GM21390 (cell line): ENCODE data around the gene NCK2.

Experiments
- ATAC-seq: cut with Tn5 transposase; IDR thresholded peaks from one replicate; pipeline ENCODE4 v1.9.1; 2021; ENCODE audit not compliant: unreplicated experiment

The NCK2 gene

GRCh38 chr2:105917226-105917625, 172.5 kb downstream of the NCK2 start:
- ATAC-seq, result no peak

- ATAC-seq, result no peak
Measured at GRCh38 chr2:105917688-105918087, 173.0 kb downstream of the NCK2 start.

DNA sequence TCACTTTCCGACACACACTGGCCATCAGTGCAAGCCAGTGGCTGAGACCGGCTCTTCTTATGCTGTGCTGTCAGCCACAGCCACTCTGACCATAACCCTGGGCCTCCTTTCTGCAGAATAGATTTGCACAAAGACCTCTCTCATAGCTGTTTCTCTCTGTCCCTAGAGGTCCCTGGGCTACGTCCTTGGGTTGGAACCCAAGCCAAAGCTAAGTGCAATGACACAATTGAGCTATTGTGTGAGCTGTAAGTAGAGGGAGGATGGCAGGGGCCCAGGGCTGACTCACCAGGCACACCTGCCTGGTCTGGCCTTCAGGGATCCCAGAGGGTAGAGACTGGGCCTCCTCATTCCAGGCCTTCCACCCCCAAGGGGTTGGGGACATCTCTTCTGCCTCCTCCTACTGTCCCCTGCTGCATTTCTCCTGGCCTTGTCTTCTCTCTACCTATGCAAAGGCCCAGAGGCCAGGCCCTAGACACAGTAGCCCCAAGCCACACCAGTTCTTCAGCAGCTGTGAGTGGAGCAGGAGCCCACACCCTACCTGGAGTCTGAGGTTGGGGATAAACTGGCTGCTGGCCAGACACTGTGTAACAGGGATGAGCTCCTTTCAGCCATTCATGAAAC, 174.6 kb downstream of the NCK2 start:
- no peak for ATAC-seq

GRCh38 chr2:105919826-105920225, 175.1 kb downstream of the NCK2 start:
- ATAC-seq, result no peak

DNA sequence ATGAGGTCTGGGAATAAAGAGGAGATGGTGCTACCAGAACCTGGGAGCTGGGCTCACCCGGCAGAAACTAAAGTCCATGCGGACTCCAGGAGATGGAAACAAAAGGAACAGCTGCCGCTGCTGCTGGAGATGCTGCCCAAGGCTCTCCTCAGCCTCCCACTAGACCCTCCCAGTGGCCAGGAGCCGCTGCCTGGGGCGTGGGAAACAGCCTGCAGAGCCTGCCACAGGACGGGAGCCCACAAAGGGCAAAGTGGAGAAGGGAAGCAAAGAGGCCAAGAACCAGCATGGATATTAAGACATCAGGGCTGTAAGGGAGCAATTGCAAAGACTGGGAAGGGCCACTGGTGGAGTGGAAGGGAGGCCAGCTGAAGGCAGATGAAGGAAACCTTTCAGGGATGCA, 179.6 kb downstream of the NCK2 start:
- ATAC-seq, result no peak

DNA sequence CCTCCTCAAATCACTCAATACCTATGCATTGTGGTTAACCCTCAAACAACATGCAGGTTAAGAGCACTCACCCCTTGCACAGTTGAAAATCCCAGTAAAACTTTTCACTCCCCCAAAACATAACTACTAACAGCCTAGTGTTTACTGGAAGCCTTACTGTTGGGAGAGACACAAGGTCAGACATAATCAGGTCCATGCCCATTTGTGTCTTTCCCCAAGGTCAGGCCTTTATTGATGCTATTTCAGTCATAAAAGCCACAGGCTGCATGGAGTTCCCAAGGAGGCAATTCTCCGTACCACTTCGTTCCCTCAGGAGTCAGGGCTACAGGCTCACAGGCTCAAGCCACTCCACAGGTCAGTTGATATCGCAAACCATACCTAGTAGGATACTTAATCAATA, 180.2 kb downstream of the NCK2 start:
- no peak for ATAC-seq

GRCh38 chr2:105925390-105925789, 180.7 kb downstream of the NCK2 start:
- no peak for ATAC-seq

- no peak for ATAC-seq
Measured at GRCh38 chr2:105926960-105927678, 182.4 kb downstream of the NCK2 start.

GRCh38 chr2:105928086-105928485, 183.4 kb downstream of the NCK2 start:
- ATAC-seq, result no peak

DNA sequence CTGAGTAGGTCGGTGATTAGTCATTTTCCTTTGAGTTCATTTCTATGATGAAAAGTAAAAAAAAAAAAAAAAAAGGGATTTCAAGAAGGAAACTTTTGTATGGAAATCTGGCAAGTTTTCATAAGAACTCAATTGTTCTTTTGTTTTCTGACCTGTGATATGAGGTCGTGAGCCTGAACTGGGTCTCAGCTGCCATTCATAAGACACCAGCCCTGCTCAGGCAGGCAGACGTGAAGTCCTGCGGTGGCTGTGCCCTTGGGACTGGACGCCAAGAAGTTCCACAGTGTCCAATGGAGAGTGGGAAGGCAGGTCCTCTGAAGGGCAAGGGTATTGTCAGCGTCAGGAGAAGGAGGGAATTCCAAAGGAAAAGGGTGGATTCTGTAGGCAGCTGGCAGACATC, 183.9 kb downstream of the NCK2 start:
- no peak for ATAC-seq

- no peak for ATAC-seq
Measured at GRCh38 chr2:105929516-105929915, 184.8 kb downstream of the NCK2 start.

DNA sequence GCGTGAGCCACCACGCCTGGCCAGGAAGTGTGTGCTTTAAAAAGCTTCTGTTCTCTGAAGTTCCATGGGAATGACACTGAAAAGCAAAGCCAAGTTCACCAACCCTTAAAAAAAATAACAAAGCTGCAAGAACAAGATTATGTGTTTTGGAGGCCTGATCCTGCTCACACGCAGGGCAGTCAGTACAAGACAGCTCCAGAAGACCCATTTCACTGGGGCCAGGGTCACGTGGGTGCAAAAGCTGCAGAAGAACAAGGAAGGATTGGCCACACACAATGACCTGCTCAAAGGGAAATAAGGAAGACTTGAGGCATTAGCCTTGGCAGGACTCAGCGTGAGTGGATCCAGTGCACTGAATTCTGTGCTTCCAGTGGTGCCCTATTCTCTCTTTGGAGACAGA, 187.9 kb downstream of the NCK2 start:
- ATAC-seq, result no peak

DNA sequence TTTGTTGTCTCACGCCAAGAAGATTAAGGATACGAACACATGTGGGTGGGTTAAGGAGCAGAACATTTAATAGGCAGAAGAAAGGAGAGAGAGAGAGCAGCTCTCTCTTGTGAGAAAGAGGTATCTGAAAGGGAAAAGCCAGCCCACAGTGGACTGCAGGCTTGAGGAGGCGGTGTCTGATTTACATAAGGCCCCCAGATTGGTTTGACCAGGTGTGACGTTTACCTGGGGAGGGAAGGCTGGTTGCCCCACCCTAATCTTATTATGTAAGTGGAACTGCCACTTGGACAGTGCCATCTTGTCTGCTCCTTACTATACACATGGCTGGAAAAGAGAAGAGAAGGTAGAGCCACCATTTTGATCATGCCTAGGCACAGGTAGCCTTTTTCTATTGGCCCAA, 189.2 kb downstream of the NCK2 start:
- no peak for ATAC-seq

DNA sequence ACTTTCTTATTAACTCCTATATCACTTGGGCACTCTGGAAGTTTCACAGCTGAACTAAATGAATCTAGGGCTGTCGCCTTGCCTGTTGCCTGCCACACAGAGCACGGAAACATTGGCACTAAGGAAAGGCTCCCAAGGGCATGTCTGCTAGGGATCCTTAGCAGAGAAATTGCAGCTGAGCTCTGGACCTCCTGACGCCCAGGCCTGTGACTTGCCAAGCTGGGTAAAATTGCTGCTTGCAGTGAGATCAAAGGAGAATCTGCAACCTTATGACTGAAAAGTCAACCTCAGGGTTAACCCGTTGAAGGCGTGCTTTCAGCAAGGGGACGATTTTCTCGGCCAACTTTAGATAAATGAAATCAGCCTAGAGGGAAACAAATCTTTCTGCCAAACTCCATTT, 189.8 kb downstream of the NCK2 start:
- ATAC-seq, result no peak

GRCh38 chr2:105935063-105935462, 190.4 kb downstream of the NCK2 start:
- ATAC-seq, result no peak

- ATAC-seq, result no peak
Measured at GRCh38 chr2:105936954-105937353, 192.2 kb downstream of the NCK2 start.

DNA sequence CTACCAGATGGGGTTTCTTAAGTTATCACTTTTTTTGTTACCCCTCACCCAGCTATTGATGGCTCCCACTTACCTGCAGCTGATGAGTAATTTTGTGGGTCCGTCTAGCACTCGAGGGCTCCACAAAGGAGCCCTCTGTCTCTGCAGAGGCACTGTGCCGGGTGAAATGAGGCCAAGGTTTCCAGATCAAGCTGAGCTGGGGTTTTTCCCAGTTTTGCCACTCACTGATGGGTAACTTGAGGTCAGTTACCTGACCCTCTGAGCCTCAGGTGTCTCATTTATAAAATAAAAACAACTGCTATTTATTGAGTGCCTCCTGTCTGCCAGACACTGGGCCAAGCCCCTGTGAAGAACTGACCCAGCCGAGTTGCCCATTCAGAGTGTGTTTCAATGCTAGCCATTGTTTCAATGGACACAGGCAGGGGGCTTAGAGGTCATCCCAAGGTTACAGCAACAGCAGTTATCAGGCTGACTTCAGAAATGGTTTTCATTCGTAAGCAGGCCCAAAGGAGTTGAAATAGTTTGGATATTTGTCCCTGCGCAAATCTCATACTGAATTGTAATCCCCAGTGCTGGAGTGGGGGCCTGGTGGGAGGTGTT, 192.9 kb downstream of the NCK2 start:
- ATAC-seq, result no peak
